Neutrophil (primary cell): Measurements from ENCODE around the gene PTPRG.

Source experiments
- H3K27ac ChIP-seq: fragments of 200-600 bp; sonication (generic); 2 replicates; pipeline ENCODE4 v1.5.1; 2016; ENCODE audit warnings: mild to moderate bottlenecking, moderate library complexity
- H3K27me3 ChIP-seq: fragments of 200-600 bp; sonication (generic); 2 replicates; pipeline ENCODE4 v1.6.0; 2016; ENCODE audit warnings: mild to moderate bottlenecking
- H3K36me3 ChIP-seq: fragments of 200-600 bp; sonication (generic); 2 replicates; pipeline ENCODE4 v1.5.1; 2017
- H3K4me1 ChIP-seq, 2 experiments: fragments of 200-600 bp in 1 of 2; sonication (generic) in 1 of 2; 1 replicate in 1 of 2; 2 replicates in 1 of 2; pipeline versions ENCODE4 v1.5.1 to v1.6.1; 2013 to 2016; ENCODE audit warnings: low read depth in 1 of 2, low read length in 1 of 2, mild to moderate bottlenecking in 1 of 2, moderate library complexity in 1 of 2; ENCODE audit not compliant: control insufficient read depth in 1 of 2, insufficient read depth in 1 of 2
- H3K4me3 ChIP-seq, 2 experiments: fragments of 200-600 bp in 1 of 2; sonication (generic) in 1 of 2; 1 replicate in 1 of 2; 2 replicates in 1 of 2; pipeline ENCODE4 v1.5.1; 2013 to 2016; ENCODE audit warnings: low read depth in 1 of 2, low read length in 1 of 2, mild to moderate bottlenecking in 1 of 2, moderate library complexity in 1 of 2
- H3K9me3 ChIP-seq: fragments of 200-600 bp; sonication (generic); 2 replicates; pipeline ENCODE4 v1.5.1; 2016
- CTCF ChIP-seq: fragments of 200-600 bp; sonication (generic); IDR thresholded peaks from 2 replicates; pipeline ENCODE4 v1.5.1; 2016; ENCODE audit warnings: antibody characterized with exemption

PTPRG gene

GRCh38 chr3:61848885-61849284 is 287.5 kb downstream of the PTPRG start:
- Histone ChIP-seq H3K27me3 (no peaks in the 10 kb centered on the region), H3K4me1 (no peaks in the 10 kb centered on the region), H3K27ac (no peak overlapping the region), H3K9me3 (no peaks in the 10 kb centered on the region), H3K4me3 (no peak overlapping the region), H3K36me3 (no peaks in the 10 kb centered on the region)
- TF ChIP-seq CTCF: no peak

- Histone ChIP-seq H3K9me3 (no peaks in the 10 kb centered on the region), H3K27ac (no peak overlapping the region), H3K36me3 (no peaks in the 10 kb centered on the region), H3K4me3 (no peak overlapping the region), H3K27me3 (no peaks in the 10 kb centered on the region), H3K4me1 (no peaks in the 10 kb centered on the region)
- TF ChIP-seq CTCF: no peak
These were observed 292.5 kb downstream of the PTPRG start for GRCh38 chr3:61853912-61854311.

GRCh38 chr3:61855211-61855610 is 293.8 kb downstream of the PTPRG start:
- no peaks in the 10 kb centered on the region for H3K4me1 ChIP-seq
- H3K4me3 ChIP-seq: no peak overlapping the region
- H3K27ac ChIP-seq: no peak overlapping the region
- no peaks in the 10 kb centered on the region for H3K9me3 ChIP-seq
- no peaks in the 10 kb centered on the region for H3K36me3 ChIP-seq
- H3K27me3 ChIP-seq: no peaks in the 10 kb centered on the region
- TF ChIP-seq CTCF: no peak

- Histone ChIP-seq H3K27ac (no peak overlapping the region), H3K36me3 (no peaks in the 10 kb centered on the region), H3K4me1 (no peaks in the 10 kb centered on the region), H3K27me3 (no peaks in the 10 kb centered on the region), H3K9me3 (no peaks in the 10 kb centered on the region), H3K4me3 (no peak overlapping the region)
- no peak for TF ChIP-seq CTCF
These were observed 295.9 kb downstream of the PTPRG start for GRCh38 chr3:61857297-61857696.

- H3K4me1 ChIP-seq: no peaks in the 10 kb centered on the region
- H3K4me3 ChIP-seq: no peak overlapping the region
- H3K27ac ChIP-seq: no peak overlapping the region
- H3K9me3 ChIP-seq: no peaks in the 10 kb centered on the region
- no peaks in the 10 kb centered on the region for H3K27me3 ChIP-seq
- TF ChIP-seq CTCF: no peak
- no peaks in the 10 kb centered on the region for H3K36me3 ChIP-seq
These were observed 296.7 kb downstream of the PTPRG start for GRCh38 chr3:61858054-61858453.

- no peak overlapping the region for H3K27ac ChIP-seq
- no peaks in the 10 kb centered on the region for H3K4me1 ChIP-seq
- H3K27me3 ChIP-seq: no peaks in the 10 kb centered on the region
- TF ChIP-seq CTCF: no peak
- no peaks in the 10 kb centered on the region for H3K9me3 ChIP-seq
- no peaks in the 10 kb centered on the region for H3K36me3 ChIP-seq
- no peak overlapping the region for H3K4me3 ChIP-seq
These were observed 300.0 kb downstream of the PTPRG start for GRCh38 chr3:61861410-61861809.
